Lung (tissue), 12 donors: ENCODE measurements around the gene TDRD7. TPM values are rescaled to one million over a fixed set of nuclear protein-coding genes. Genes with fewer than 3 reads are reported as not detected.

Experiments used
- ATAC-seq: fragments of 200-7000 bp; cut with Tn5 transposase; one replicate; pipeline ENCODE4 v1.9.1; 2020; ENCODE audit warnings: moderate number of reproducible peaks; ENCODE audit not compliant: insufficient read depth, low FRiP score
- DNase-seq, 3 donors: peaks; one replicate each; pipeline ENCODE4 v3.0.0-alpha.2; 2013 to 2017
- H3K27ac ChIP-seq, 2 donors: one replicate each; pipeline ENCODE4 v1.5.1; 2013; ENCODE audit warnings: mild to moderate bottlenecking in 2 of 2, moderate library complexity in 2 of 2, control low read depth in 1 of 2, inconsistent platforms in 1 of 2, low read depth in 1 of 2, low read length in 1 of 2
- H3K27me3 ChIP-seq, 3 donors: one replicate each; pipeline ENCODE4 v1.5.1; 2013; ENCODE audit warnings: low read length in 2 of 3; ENCODE audit not compliant: control insufficient read depth in 3 of 3, insufficient read depth in 3 of 3
- H3K36me3 ChIP-seq, 4 donors: one replicate each; pipeline ENCODE4 v1.5.1; 2013; ENCODE audit warnings: low read length in 4 of 4, mild to moderate bottlenecking in 1 of 4, moderate library complexity in 1 of 4; ENCODE audit not compliant: control insufficient read depth in 4 of 4, insufficient read depth in 4 of 4
- H3K4me1 ChIP-seq, 5 donors: one replicate each; pipeline ENCODE4 v1.5.1; 2013; ENCODE audit warnings: low read length in 5 of 5, mild to moderate bottlenecking in 2 of 5, moderate library complexity in 1 of 5; ENCODE audit not compliant: control insufficient read depth in 5 of 5, insufficient read depth in 5 of 5
- H3K4me3 ChIP-seq: one replicate; pipeline ENCODE4 v1.5.1; 2013; ENCODE audit warnings: mild to moderate bottlenecking, control low read depth, moderate library complexity
- H3K9ac ChIP-seq, 2 donors: one replicate each; pipeline ENCODE4 v1.5.1; 2013; ENCODE audit warnings: low read length in 2 of 2, control low read depth in 1 of 2; ENCODE audit not compliant: insufficient read depth in 1 of 2
- H3K9me3 ChIP-seq, 4 donors: one replicate each; pipeline ENCODE4 v1.5.1; 2013; ENCODE audit warnings: low read length in 3 of 4, mild to moderate bottlenecking in 1 of 4, moderate library complexity in 1 of 4; ENCODE audit not compliant: control insufficient read depth in 4 of 4, insufficient read depth in 3 of 4
- CTCF ChIP-seq: IDR thresholded peaks from 2 replicates; pipeline ENCODE4 v1.5.1; 2012; ENCODE audit warnings: mild to moderate bottlenecking; ENCODE audit errors: control extremely low read depth, extremely low read depth
- WGBS, 2 donors: extraction: QIAGEN DNeasy Blood & Tissue Kit; methylation state at CpG; one replicate each; pipeline ENCODE4 v1.1.7; 2013; 5-methylcytosine and 5-hydroxymethylcytosine counted together
- polyA plus RNA-seq, 2 donors: library from polyadenylated mRNA; stranded (reverse); fragments of 200-250 nt; gene quantifications; one replicate each; pipeline ENCODE4 v1.2.1, GENCODE V29; 2013
- total RNA-seq, 2 donors: library from RNA; depleted of rRNA in 1 of 2; stranded (reverse); fragments of >200 nt in 1 of 2; gene quantifications; one replicate each; pipeline ENCODE4 v1.2.1, GENCODE V29; 2014 to 2021
- donor health status: control.
- donor health status: control.
- donor health status: Bipolar disorder and iron deficiency.
- donor health status: healthy.
- donor health status: DM: yes; HTN: yes; CAD: no.

The TDRD7 gene
- total and polyA plus RNA-seq, 4 donors, result 6.8 to 13.3 (median 11.7) TPM

- no peak overlapping the region for H3K4me3 ChIP-seq
- no peak overlapping the region for H3K9ac ChIP-seq
- H3K27me3 ChIP-seq, result no peaks in the 10 kb centered on the region
- H3K4me1 ChIP-seq, result no peaks in the 10 kb centered on the region
- peaks cover 0 to 12% (median 4%) of the 10 kb centered on the region in 4 donors for H3K36me3 ChIP-seq
- no peak overlapping the region for H3K27ac ChIP-seq
- TF ChIP-seq CTCF, result no peak
- no peaks in the 10 kb centered on the region for H3K9me3 ChIP-seq
- no peak for ATAC-seq
- 91 to 93% methylated on average over 11 of the region's 11 CpGs for WGBS, 2 donors
- no peak for DNase-seq
Observed at GRCh38 chr9:97363661-97364299, 48.1 kb upstream of the TDRD7 start.

DNA sequence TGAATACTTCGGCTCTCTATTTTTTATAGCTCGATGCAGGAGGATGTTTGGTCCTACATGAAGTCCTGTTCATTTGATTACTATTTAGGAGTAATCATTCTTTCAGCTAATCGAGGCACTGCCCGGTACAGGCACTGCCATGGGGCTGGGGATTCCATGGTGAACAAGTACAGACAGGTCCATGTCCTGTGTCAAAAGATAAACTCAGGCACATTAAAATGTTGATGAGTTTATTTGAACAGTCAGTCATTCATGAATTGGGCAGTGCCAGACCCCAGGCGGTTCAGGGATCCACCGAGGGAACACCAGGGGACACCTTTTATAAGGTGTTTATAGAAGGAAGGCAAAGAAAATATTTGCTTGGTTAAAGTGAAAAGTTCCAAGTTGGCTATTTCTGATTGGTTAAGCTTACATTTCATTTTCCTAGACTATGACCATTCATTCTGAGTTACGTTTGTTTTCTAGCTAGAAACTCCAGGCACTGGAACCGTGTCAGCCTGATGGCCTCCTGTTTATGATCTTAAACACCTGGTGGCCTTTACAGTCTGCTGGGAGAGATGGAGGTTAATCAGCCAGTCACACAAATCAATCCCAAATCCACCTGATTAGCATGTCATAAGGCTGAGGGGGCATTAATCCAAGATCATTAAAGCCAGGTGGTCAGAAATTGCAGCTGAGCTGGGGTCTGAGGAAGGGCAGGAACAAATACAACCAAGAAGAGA, 47.0 kb upstream of the TDRD7 start:
- Histone ChIP-seq H3K36me3 (peaks cover 0 to 13% (median 6%) of the 10 kb centered on the region in 4 donors), H3K9me3 (peaks cover 0 to 6% (median 0%) of the 10 kb centered on the region in 4 donors), H3K9ac (no peak overlapping the region), H3K4me1 (no peaks in the 10 kb centered on the region), H3K27ac (no peak overlapping the region), H3K27me3 (no peaks in the 10 kb centered on the region), H3K4me3 (no peak overlapping the region)
- DNase-seq (no peak), ATAC-seq (no peak)
- 88 to 93% methylated on average over 8 of the region's 8 CpGs for whole genome bisulfite sequencing, 2 donors
- no peak for TF ChIP-seq CTCF

DNA sequence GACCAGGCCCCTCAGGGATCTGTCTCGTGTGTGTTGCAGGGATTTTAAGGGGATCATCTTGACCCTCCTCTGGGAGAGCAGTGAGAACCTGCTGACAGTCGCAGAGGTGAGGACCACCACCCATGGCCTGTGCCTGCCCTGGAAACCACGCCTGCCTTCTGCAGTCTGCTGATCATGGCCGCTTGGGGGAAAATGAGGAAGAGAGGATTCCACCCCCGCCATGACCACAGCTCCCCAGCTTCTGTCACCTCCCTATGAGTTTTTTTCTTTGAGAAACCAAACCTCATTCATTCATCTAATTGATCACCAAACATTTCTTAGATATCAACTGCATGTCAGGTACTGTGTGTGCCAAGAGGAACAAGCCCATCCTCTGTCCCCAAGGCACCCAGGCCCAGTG, 46.3 kb upstream of the TDRD7 start:
- H3K4me1 ChIP-seq, result no peaks in the 10 kb centered on the region
- no peak overlapping the region for H3K27ac ChIP-seq
- no peaks in the 10 kb centered on the region for H3K27me3 ChIP-seq
- ATAC-seq (no peak), DNase-seq (no peak)
- TF ChIP-seq CTCF, result no peak
- H3K9ac ChIP-seq, result no peak overlapping the region
- peaks cover 0 to 8% (median 0%) of the 10 kb centered on the region in 4 donors for H3K9me3 ChIP-seq
- 58 to 81% methylated on average over 5 of the region's 5 CpGs for WGBS, 2 donors
- H3K4me3 ChIP-seq, result no peak overlapping the region
- peaks cover 2 to 16% (median 8%) of the 10 kb centered on the region in 4 donors for H3K36me3 ChIP-seq
